Stimulated activated CD8-positive, alpha-beta memory T cell treated with anti-CD3 and anti-CD28 coated beads, Interleukin-2, amount 100 ng/mL, for 48 hours (primary cell): ENCODE results near the gene DOK5.
"Not testable (repeated sequence)": the region's sequence is repeated elsewhere in the genome, so short reads cannot be mapped to it uniquely, and the experiment has no call there.

Source experiments
- DNase-seq, 2 donors: peaks; one replicate each; pipeline ENCODE4 v3.0.0-alpha.2; 2020; ENCODE audit warnings: low read depth in 2 of 2

DOK5 gene

GRCh38 chr20:54475334-54476168 is at the start of gene DOK5:
TSS of gene DOK5 (plus strand) at chr20:54475593. CDS start at chr20:54475947, 354 bp downstream.
- no peak for DNase-seq

GRCh38 chr20:54429364-54429763 is 46.0 kb upstream of the DOK5 start:
- DNase-seq = no peak

DNA sequence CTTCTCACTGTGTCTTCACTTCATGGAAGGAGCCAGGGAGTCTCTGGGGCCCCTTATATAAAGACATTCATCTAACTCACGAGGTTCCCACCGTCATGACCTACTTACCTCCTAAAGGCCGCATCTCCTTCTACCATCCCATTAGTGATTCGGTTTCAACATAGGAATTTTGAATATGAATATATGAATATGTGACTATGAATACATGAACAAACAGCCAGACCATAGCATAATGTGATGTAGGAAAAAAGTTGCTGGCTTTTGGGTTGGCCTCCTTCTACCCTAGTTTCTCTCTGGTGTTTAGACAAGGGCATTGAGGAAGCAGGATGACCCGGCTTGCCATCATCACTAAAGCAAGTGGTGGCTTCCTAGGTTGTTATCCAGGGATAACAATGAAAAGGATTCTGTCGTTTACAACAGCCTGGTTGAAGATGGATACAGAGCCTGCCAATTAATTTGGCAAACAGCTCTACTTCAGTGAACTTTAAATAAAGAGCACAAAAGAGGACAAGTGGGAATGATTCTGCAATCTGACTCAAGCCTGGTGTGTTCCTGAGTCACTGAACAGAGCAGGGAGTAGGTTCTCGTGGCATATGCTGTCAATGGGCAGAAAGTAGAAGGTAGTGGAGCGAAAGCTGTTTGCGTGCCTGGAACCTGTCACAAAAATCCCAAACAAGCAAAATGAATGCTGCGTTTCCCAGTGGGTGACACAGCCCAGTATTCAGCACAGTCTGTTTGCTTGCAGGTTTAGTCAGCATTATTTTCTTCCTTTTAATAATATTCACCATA is 44.0 kb upstream of the DOK5 start:
- DNase-seq = no peak

DNA sequence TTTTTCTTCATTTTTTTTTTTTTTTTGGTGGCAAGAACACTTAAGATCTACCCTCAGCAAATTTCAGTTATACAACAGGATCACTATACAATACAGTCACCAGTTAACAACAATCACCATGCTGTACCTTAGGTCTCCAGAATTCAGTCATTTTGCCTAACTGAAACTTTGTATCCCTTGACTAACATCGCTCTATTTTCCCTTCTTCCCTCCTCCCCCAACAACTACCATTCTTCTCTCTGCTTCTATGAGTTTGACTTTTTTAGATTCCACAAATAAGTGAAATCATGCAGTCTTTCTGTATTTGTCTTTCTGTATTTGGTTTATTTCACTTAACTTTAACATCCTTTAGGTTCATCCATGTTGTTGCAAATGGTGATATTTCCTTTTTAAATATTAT is 42.4 kb upstream of the DOK5 start:
- no peak for DNase-seq

DNA sequence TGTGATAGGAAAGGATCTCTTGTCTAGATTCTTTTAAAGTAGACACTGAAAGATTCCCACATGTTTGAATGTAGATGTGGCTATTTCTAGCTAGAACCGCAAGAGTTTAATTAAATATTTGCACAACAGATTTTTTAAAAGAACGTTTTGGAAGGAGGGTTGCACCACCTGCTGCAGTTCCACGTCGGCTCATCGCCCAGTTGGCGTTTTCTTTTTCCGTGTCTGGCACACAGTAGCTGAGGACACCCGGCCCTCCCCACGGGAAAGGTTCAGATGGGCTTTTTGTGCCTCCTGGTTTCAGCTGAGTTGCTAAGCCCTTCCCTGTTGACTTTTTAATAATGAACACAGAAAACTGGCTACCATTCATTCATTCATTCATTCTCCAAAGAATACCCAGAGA is 41.8 kb upstream of the DOK5 start:
- DNase-seq = no peak

DNA sequence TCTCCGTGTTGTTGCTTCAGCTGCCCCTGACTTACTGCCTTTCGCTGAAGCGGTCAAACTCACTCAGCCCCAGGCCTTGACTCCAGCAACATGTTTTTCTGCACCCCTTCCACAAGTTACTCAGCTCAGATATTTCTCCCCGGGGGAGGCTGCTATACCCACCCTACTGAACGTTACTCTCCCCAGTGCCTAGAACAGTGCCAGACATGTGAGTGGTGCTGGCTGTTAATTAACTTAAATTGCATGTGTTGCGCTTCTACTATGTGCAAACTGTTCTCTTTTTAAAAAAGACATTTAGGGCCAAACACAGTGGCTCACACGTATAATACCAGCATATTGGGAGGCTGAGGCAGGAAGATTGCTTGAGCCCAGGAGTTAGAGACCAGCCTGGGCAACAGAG is 41.2 kb upstream of the DOK5 start:
- DNase-seq = no peak

- no peak for DNase-seq
These were observed 40.4 kb upstream of the DOK5 start for GRCh38 chr20:54435015-54435414.

- not testable (repeated sequence) for DNase-seq
These were observed 39.0 kb upstream of the DOK5 start for GRCh38 chr20:54436410-54436809.

GRCh38 chr20:54438166-54438565 is 37.2 kb upstream of the DOK5 start:
- DNase-seq = no peak

DNA sequence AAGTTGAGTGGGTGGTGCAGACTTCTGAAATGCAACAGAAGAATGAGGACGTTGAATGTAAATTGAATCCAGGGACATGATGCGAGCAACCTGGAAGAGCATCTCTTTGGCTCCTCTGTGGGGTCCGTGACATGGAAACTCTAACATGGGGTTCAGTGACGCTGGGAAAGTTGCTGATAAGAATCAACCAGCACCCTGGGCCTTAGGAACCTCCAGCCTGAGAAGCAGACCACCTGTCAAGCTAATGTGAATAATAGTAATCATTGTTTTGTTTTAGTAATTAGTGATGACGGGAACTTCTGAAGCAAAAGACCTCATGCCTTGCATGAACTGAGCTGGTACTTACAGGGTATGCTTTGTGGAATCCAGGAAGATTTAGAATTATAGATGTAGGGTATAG is 25.2 kb upstream of the DOK5 start:
- no peak for DNase-seq

DNA sequence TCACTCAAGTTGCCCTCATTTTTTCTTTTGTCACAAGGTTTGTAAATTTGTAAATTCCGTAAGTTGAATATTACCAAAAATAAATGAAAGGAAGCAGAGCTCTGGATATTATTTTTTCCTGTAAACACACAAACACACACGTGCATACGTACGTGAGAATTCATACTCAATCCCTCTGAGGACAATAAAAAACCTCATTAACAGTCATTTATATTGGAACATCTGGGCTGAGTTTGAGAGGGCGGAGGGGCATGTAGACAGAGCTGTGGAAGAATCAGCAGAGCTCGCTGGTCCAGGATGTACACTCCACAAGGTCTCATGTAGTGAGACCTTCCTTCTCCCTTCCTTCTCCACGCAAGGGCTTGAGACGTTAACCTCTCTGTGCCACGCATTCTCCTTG is 24.2 kb upstream of the DOK5 start:
- DNase-seq = no peak

- DNase-seq = no peak
These were observed 23.1 kb upstream of the DOK5 start for GRCh38 chr20:54452277-54452676.

DNA sequence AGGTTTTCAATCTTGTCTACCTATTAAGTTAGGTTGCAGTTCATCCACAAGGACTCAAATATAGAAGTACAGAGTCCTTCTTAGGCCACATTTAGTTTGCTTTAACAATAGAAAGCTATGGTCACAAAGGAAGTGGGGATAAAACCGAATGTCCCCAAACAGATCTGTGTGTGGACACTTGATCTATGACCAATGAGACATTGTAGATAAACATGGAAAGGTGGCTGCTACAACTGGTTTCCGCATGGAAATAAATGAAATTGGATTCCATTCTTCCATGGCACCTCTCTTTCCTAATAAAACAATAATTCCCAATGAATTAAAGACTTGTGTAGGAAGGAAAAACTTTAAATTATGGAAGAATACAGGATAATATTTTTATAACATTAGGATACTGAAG is 20.4 kb upstream of the DOK5 start:
- no peak for DNase-seq

GRCh38 chr20:54456423-54456822 is 19.0 kb upstream of the DOK5 start:
- DNase-seq = no peak

DNA sequence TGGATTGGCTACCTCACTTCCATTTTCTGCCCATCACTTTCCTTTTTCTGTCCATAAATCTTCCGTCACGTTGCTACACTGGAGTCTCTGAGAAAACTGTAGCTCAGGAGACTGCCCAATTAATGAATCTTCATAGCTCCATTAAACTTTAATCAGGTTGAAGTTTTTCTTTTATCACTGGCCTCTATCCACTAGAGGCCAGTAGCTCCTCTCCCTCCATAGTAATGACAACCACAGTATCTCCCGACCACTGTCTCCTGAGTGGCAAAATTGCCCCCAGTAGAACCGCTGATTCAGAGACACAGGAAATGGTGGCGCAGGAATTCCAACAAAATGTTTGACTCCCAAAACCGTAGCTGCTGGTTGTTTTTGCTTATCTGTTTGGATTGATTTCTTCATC is 18.4 kb upstream of the DOK5 start:
- DNase-seq = no peak

GRCh38 chr20:54458219-54458618 is 17.2 kb upstream of the DOK5 start:
- no peak for DNase-seq

DNA sequence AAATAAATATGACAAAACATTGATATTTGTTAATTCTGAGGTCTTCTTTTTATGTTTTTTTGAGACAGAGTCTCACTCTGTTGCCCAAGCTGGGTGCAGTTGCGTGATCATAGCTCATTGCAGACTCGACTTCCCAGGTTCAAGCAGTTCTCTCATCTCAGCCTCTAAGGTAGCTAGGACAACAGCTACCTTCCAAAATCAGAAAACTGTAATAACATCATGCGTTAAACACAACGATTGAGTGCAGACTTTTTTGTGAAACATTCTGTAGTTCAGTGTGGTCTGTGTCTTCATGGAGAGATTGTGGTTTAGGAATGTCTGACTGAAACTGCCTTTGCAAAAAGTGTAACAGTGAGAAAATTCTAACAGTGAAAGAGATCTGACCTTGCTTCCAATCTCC is 16.1 kb upstream of the DOK5 start:
- no peak for DNase-seq

GRCh38 chr20:54464003-54464402 is 11.4 kb upstream of the DOK5 start:
- DNase-seq = no peak

DNA sequence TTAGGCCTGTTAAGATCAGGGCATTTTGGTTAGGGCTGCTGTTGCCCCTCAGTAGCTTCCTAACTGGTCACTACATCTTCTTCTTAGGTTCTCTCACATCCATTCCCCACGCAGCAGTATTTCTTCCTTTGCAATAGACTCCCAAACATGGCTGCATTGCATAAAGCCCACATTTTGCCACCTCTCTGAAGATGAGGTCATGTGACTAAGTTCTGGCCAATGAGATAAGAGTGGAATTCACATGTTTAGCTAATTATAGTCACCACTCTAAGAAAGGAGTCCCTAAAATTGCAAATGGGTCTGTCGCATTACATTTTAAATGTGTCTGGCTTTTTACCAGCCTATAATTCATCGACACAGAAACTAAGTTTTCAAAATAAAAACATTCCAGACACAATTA is 9.3 kb upstream of the DOK5 start:
- DNase-seq = no peak

DNA sequence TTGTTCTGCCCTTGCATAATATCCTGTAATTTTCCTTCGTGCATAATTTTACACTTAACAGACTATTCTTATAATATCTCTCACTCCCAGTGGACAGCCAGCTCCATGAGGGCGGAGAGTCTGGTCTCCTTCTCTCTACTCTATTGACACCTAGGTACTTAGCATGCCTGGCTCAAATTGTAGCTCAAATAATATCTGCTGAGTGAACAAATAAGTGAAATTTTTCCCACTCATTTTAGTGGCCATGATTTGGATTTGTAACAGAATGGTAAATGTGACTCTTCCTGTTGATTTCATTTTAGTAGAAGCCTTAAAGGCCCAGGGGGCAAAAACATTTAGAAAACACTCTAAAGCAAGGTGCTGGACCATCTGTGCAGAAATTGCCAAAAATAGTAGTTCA is 7.8 kb upstream of the DOK5 start:
- DNase-seq = no peak

DNA sequence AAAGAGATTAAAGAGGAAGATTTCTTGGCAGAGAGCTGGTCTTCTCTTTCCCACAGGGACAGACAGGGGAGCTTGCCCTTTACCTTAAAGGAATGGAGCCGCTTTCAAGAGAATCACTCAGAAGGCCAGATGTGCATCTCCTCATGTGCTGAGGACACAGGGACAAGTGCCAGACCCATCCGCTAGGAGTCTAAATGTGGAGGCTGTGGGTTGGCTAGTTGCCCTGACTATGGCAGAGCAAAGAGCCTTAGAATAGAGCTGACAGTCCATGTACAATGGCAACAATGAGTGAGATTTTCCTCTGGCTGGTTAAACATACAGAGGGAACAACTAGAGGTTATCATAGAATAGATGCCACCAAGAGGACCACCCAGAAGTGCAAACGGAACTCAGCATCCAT is 7.3 kb upstream of the DOK5 start:
- no peak for DNase-seq

DNA sequence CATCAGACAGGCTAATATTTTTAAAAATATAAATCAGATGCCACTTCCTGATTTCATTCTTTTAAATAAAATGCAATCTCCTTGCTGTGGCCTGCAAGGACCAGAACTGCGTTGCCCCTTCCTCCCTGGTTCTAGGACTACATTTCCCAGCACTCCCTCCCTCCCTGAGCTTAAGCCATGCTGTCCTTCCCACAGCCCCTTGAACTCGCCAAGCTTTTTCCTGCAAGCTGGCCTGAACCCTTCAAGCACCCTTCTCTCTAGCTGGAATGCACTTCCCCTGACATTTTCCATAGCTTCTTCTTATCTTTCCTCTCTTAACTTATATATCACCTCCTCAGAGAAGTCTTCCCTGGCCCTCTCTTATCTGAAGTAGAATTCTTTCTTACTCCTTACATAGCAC is 6.1 kb upstream of the DOK5 start:
- DNase-seq = no peak

GRCh38 chr20:54469952-54470351 is 5.4 kb upstream of the DOK5 start:
- no peak for DNase-seq
